AG04450 (cell line): ENCODE data around the gene ACTR8. TPM values are rescaled to one million over a fixed set of nuclear protein-coding genes. Genes with fewer than 3 reads are reported as not detected.

Experiments used
- CTCF ChIA-PET: fragments of 300-600, 350-600 bp; formaldehyde crosslinking; extraction: SDS; loops from one replicate; lab custom pipeline; 2022; ENCODE audit warnings: antibody characterized with exemption, inconsistent platforms; lab: Charles Lee
- POLR2A ChIA-PET: fragments of 350-600 bp; formaldehyde crosslinking; extraction: SDS; loops from one replicate; lab custom pipeline; 2021; ENCODE audit warnings: antibody characterized with exemption, inconsistent platforms; lab: Yijun Ruan, JAX
- DNase-seq: peaks from one replicate; pipeline ENCODE4 v3.0.0-alpha.2; 2011; ENCODE audit warnings: low read depth, low spot score
- H3K27ac ChIP-seq: one replicate; pipeline ENCODE4 v1.5.1; 2012; ENCODE audit warnings: low read depth, low read length, control low read depth
- H3K27me3 ChIP-seq: one replicate; pipeline ENCODE4 v1.6.0; 2012; ENCODE audit warnings: low read length; ENCODE audit not compliant: control insufficient read depth, insufficient read depth
- H3K4me3 ChIP-seq: 2 replicates; pipeline ENCODE4 v1.5.1; 2011; ENCODE audit warnings: mild to moderate bottlenecking, low read depth, low read length, control low read depth
- H3K9me3 ChIP-seq: 2 replicates; pipeline ENCODE4 v1.5.1; 2012; ENCODE audit warnings: low read length; ENCODE audit not compliant: control insufficient read depth, insufficient read depth
- polyA plus RNA-seq: library from polyadenylated mRNA; depleted of rRNA; stranded (reverse); fragments of >200 nt; gene quantifications from 2 replicates; pipeline ENCODE4 v1.2.3, GENCODE V29; 2011
- TF ChIP-seq, protein P1 (sequence below): IDR thresholded peaks from 2 replicates; pipeline ENCODE4 v1.5.1; 2011; ENCODE audit warnings: low read depth, low read length, control low read depth, inconsistent platforms

ACTR8 gene
- polyA plus RNA-seq, 1 experiment = 37.5 TPM

DNA sequence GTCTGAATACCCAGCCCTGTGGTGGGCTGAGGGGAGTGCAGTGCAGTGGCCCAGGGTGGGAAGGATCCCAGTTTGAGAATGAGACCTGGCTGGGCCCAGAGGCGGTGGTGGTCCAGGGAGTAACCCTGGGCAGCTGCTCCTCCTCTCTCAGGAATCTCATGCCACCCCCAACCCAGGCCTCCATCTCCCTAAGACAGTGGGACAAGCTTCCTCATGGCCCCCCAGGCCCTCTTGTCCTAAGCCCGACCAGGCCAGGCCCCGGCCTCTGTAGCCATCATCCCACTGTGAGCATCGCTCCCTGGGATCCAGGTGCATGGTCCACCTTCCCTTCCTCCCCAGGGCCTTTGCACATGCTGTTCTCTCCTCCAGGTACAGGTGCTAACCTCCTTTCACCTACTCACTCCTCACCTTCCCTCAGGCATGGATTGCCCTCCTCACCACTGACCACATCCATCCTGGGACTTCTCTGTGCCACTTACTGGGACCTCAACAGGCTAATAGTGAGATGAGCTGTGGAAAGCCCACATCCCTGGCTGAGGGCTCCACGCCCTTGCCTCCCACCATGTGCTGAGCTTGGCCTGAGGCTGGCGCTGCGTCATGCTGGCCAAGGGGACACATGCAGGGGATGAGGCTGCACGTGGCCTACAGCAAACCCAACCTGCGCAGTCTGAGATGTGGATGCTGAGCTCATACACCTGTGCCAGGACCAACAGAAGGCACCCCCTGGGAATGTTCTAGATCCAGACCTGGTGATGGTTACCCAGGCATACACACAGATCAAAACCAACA lies 45.7 kb downstream of the ACTR8 start:
- no peak for DNase-seq
- H3K9me3 ChIP-seq = no peaks in the 10 kb centered on the region
- H3K4me3 ChIP-seq = no peak overlapping the region
- H3K27me3 ChIP-seq = no peaks in the 10 kb centered on the region
- CTCF ChIA-PET = no interaction called here
- H3K27ac ChIP-seq = no peak overlapping the region
- TF ChIP-seq, protein P1, sequence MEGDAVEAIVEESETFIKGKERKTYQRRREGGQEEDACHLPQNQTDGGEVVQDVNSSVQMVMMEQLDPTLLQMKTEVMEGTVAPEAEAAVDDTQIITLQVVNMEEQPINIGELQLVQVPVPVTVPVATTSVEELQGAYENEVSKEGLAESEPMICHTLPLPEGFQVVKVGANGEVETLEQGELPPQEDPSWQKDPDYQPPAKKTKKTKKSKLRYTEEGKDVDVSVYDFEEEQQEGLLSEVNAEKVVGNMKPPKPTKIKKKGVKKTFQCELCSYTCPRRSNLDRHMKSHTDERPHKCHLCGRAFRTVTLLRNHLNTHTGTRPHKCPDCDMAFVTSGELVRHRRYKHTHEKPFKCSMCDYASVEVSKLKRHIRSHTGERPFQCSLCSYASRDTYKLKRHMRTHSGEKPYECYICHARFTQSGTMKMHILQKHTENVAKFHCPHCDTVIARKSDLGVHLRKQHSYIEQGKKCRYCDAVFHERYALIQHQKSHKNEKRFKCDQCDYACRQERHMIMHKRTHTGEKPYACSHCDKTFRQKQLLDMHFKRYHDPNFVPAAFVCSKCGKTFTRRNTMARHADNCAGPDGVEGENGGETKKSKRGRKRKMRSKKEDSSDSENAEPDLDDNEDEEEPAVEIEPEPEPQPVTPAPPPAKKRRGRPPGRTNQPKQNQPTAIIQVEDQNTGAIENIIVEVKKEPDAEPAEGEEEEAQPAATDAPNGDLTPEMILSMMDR = no peak
- POLR2A ChIA-PET = no interaction called here

DNA sequence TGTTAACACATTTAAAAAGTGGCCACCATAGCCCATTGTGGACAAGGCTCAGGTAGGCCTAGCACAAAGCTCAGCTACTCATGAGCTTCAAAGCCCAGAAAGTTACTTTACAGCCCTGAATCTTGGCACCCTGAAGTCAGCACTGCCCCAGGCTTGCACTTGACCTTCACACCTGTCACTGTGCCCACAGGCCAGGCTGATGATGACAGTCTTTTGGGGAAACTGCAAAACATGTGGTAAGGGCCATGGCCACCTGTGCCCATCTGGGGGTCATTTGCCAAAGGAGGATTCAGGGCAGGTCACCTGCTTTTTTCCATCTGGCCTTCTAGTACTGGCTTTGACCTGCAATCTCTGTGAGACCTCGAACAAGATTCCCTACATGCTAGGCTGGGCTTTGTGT lies 46.7 kb downstream of the ACTR8 start:
- DNase-seq = no peak
- TF ChIP-seq, protein P1 = no peak
- no peaks in the 10 kb centered on the region for H3K27me3 ChIP-seq
- no peak overlapping the region for H3K27ac ChIP-seq
- no peak overlapping the region for H3K4me3 ChIP-seq
- H3K9me3 ChIP-seq = no peaks in the 10 kb centered on the region
- ChIA-PET POLR2A (no interaction called here), CTCF (no interaction called here)

DNA sequence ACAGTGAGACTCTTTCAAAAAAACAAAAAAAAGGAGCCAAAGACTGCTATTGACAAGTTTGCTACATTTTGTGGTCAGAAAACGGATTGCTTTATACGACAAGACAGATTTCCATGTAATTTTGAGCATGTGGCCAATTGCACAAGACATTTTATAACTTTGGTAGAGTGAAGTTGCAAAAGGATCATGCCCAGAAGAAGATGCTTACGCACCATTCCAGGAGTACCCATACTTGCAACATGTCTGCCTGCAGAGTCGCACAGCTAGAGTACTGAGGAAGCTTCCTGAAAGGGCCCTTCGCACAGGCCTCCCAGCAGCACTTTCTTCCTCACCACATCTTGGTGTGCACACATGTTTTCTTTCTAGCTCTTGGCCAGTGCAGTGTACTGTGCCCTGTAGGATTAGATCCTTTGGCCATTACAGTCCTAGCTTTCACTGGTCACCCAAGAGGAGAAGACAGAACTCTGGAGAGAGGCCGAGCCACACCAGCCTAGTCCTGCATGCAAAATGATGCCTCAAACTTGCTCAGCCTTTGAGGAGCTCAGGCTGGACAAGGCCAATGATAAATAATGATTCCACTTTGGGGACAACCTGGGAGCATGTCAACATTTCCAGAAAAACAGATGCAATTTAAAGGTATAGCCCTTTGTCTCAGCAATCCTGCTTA lies 47.4 kb downstream of the ACTR8 start:
- ChIA-PET CTCF (no interaction called here), POLR2A (no interaction called here)
- no peak overlapping the region for H3K4me3 ChIP-seq
- TF ChIP-seq, protein P1 = no peak
- H3K27ac ChIP-seq = no peak overlapping the region
- no peaks in the 10 kb centered on the region for H3K27me3 ChIP-seq
- no peaks in the 10 kb centered on the region for H3K9me3 ChIP-seq
- DNase-seq = no peak

DNA sequence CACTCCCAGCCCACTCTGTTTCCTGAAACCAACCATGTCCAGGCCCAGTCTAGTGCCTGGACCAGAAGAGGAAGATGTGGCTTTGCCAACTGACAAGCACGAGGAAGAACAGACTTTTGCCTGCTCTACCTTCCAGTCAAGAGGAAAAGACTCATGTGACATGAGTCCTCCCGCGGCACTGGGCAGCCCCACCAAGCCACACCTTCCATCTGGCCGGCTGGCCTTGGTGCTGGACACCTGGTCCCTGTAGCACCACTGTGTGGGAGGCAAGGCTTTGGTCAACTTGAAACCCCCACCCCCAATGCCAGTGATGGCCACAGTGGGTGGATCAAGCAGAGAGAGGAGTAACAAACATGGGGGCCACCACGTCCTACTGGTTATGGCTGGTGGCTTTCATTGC lies 48.3 kb downstream of the ACTR8 start:
- no peak overlapping the region for H3K4me3 ChIP-seq
- no peaks in the 10 kb centered on the region for H3K27me3 ChIP-seq
- H3K27ac ChIP-seq = no peak overlapping the region
- ChIA-PET CTCF (no interaction called here), POLR2A (no interaction called here)
- TF ChIP-seq, protein P1 = no peak
- no peaks in the 10 kb centered on the region for H3K9me3 ChIP-seq
- no peak for DNase-seq

DNA sequence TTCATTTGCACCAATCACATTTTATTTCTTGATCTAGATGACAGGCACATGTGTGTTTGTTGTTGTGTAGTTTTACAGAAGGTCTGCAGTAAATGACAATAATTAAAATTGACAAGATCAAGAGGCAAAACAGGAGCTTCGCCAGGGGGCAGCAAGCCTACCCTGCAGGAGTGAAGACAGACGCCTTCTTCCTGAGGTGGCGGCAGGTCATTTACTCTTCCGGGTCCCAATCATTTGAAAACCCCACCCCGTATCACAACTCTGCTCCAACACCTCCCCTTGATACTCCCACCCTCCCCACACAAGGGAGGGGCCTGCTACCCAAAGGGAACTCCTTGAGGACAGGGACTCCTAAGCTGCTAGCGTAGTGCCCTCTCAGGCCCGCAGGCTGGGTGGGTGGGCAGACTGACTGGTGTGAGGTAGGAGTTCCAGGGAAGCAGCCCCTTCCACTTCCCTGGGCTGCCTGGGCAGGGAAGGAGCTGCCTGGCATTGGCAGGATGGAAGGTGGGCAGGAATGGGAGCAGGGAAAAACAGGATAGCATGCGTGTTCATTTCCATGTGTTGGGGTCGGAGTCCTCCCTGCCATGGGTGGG lies 48.8 kb downstream of the ACTR8 start:
- Histone ChIP-seq H3K27me3 (no peaks in the 10 kb centered on the region), H3K9me3 (no peaks in the 10 kb centered on the region), H3K27ac (no peak overlapping the region), H3K4me3 (no peak overlapping the region)
- ChIA-PET CTCF (no interaction called here), POLR2A (no interaction called here)
- DNase-seq = no peak
- TF ChIP-seq, protein P1 = no peak
